Uterus (tissue), 4 donors: Measurements from ENCODE around the gene CAMTA1. TPM values are rescaled to one million over a fixed set of nuclear protein-coding genes. Genes with fewer than 3 reads are reported as not detected.

ENCODE experiments used
- DNase-seq, 2 donors: peaks; one replicate each; pipeline ENCODE4 v3.0.0-alpha.2; 2019 to 2020
- H3K27ac ChIP-seq, 2 donors: fragments of 200-600 bp; sonication (generic); 1 replicate in 1 of 2; 2 replicates in 1 of 2; pipeline ENCODE4 v1.5.1; 2016 to 2018
- H3K27me3 ChIP-seq, 2 donors: fragments of 200-600 bp; sonication (generic); one replicate each; pipeline ENCODE4 v1.5.1; 2018 to 2019; ENCODE audit warnings: control low read depth in 1 of 2
- H3K36me3 ChIP-seq, 2 donors: fragments of 200-600 bp; sonication (generic); one replicate each; pipeline ENCODE4 v1.5.1; 2019; ENCODE audit warnings: control low read depth in 1 of 2
- H3K4me1 ChIP-seq, 2 donors: fragments of 200-600 bp; sonication (generic); one replicate each; pipeline ENCODE4 v1.5.1; 2018 to 2019; ENCODE audit warnings: control low read depth in 1 of 2
- H3K4me3 ChIP-seq, 2 donors: fragments of 200-600 bp; sonication (generic); 1 replicate in 1 of 2; 2 replicates in 1 of 2; pipeline ENCODE4 v1.5.1; 2018 to 2019; ENCODE audit warnings: mild to moderate bottlenecking in 1 of 2
- H3K9me3 ChIP-seq, 2 donors: fragments of 200-600 bp; sonication (generic); one replicate each; pipeline ENCODE4 v1.5.1; 2019; ENCODE audit warnings: control low read depth in 1 of 2
- CTCF ChIP-seq, 4 experiments: fragments of 200-600 bp in 2 of 4; fragments of 450-650 bp in 2 of 4; sonication (generic) in 2 of 4; IDR thresholded peaks; one replicate each; pipeline ENCODE4 v1.5.1; 2016 to 2019; ENCODE audit warnings: antibody characterized with exemption in 4 of 4, mild to moderate bottlenecking in 2 of 4, moderate library complexity in 1 of 4
- POLR2A ChIP-seq, 2 donors: fragments of 450-650 bp; IDR thresholded peaks; one replicate each; pipeline ENCODE4 v1.6.1; 2016; ENCODE audit warnings: antibody characterized with exemption in 2 of 2, mild to moderate bottlenecking in 1 of 2, moderate library complexity in 1 of 2
- intact Hi-C: fragments of 100-400 bp; cut with DNase I; formaldehyde crosslinking; loops from one replicate; pipeline ENCODE4 v1.15.1; 2023; ENCODE audit warnings: low total_unique reads
- total RNA-seq, 4 donors: library from RNA; depleted of rRNA in 3 of 4; stranded (reverse); fragments of >200 nt in 3 of 4; gene quantifications; one replicate each; pipeline versions ENCODE4 v1.1.0 to v1.2.4, GENCODE V29; 2014 to 2023
- donor health status: DM: yes; HTN: yes; CAD: no.

The CAMTA1 gene
- total RNA-seq, 4 donors from 2014 or later: 29.7 to 427 (median 64.8) TPM

GRCh38 chr1:6982443-6982842 is 197.2 kb downstream of the CAMTA1 start:
- Histone ChIP-seq H3K36me3 (no peaks in the 10 kb centered on the region), H3K4me1 (no peaks in the 10 kb centered on the region), H3K4me3 (no peak overlapping the region), H3K27me3 (no peaks in the 10 kb centered on the region), H3K27ac (no peak overlapping the region), H3K9me3 (no peaks in the 10 kb centered on the region)
- no peak for TF ChIP-seq POLR2A (IDR thresholded peaks at IDR 0.05)
- no peak for TF ChIP-seq CTCF (IDR thresholded peaks at IDR 0.05)
- DNase-seq: no peak
- intact Hi-C loops: no loop called here

GRCh38 chr1:6982860-6983259 is 197.6 kb downstream of the CAMTA1 start:
- Histone ChIP-seq H3K4me3 (no peak overlapping the region), H3K27me3 (no peaks in the 10 kb centered on the region), H3K4me1 (no peaks in the 10 kb centered on the region), H3K9me3 (no peaks in the 10 kb centered on the region), H3K36me3 (no peaks in the 10 kb centered on the region), H3K27ac (no peak overlapping the region)
- DNase-seq: no peak
- intact Hi-C loops: no loop called here
- TF ChIP-seq CTCF (IDR thresholded peaks at IDR 0.05): no peak
- no peak for TF ChIP-seq POLR2A (IDR thresholded peaks at IDR 0.05)

- no peak overlapping the region for H3K27ac ChIP-seq
- H3K4me1 ChIP-seq: no peaks in the 10 kb centered on the region
- intact Hi-C loops: no loop called here
- H3K4me3 ChIP-seq: no peak overlapping the region
- DNase-seq: no peak
- no peaks in the 10 kb centered on the region for H3K9me3 ChIP-seq
- TF ChIP-seq POLR2A (IDR thresholded peaks at IDR 0.05): no peak
- no peak for TF ChIP-seq CTCF (IDR thresholded peaks at IDR 0.05)
- no peaks in the 10 kb centered on the region for H3K27me3 ChIP-seq
- H3K36me3 ChIP-seq: no peaks in the 10 kb centered on the region
These were observed 199.3 kb downstream of the CAMTA1 start for GRCh38 chr1:6984536-6984935.

- Histone ChIP-seq H3K36me3 (no peaks in the 10 kb centered on the region), H3K4me1 (no peaks in the 10 kb centered on the region), H3K4me3 (no peak overlapping the region), H3K27me3 (no peaks in the 10 kb centered on the region), H3K27ac (no peak overlapping the region), H3K9me3 (no peaks in the 10 kb centered on the region)
- no peak for DNase-seq
- no peak for TF ChIP-seq CTCF (IDR thresholded peaks at IDR 0.05)
- TF ChIP-seq POLR2A (IDR thresholded peaks at IDR 0.05): no peak
- intact Hi-C loops: no loop called here
These were observed 199.7 kb downstream of the CAMTA1 start for GRCh38 chr1:6984986-6985385.

- H3K4me3 ChIP-seq: no peak overlapping the region
- no peaks in the 10 kb centered on the region for H3K27me3 ChIP-seq
- H3K9me3 ChIP-seq: no peaks in the 10 kb centered on the region
- no peak overlapping the region for H3K27ac ChIP-seq
- intact Hi-C loops: no loop called here
- H3K36me3 ChIP-seq: no peaks in the 10 kb centered on the region
- no peaks in the 10 kb centered on the region for H3K4me1 ChIP-seq
- no peak for DNase-seq
- TF ChIP-seq POLR2A (IDR thresholded peaks at IDR 0.05) (no peak), CTCF (IDR thresholded peaks at IDR 0.05) (no peak)
These were observed 200.5 kb downstream of the CAMTA1 start for GRCh38 chr1:6985549-6986276.
